Upper lobe of left lung (tissue), 6 donors: Measurements from ENCODE around the gene KNCN. TPM values are rescaled to one million over a fixed set of nuclear protein-coding genes. Genes with fewer than 3 reads are reported as not detected.

ENCODE experiments used
- ATAC-seq, 2 donors: fragments of 200-7000 bp; cut with Tn5 transposase; one replicate each; pipeline ENCODE4 v1.9.1; 2022; ENCODE audit warnings: mild to moderate bottlenecking in 2 of 2, moderate library complexity in 2 of 2; ENCODE audit not compliant: low FRiP score in 2 of 2
- DNase-seq, 2 donors: peaks; one replicate each; pipeline ENCODE4 v3.0.0-alpha.2; 2019 to 2020
- H3K27ac ChIP-seq, 4 donors: fragments of 200-600 bp; sonication (generic); one replicate each; pipeline ENCODE4 v1.5.1; 2016 to 2019
- H3K27me3 ChIP-seq, 4 donors: fragments of 200-600 bp; sonication (generic); one replicate each; pipeline ENCODE4 v1.5.1; 2017 to 2019
- H3K36me3 ChIP-seq, 4 donors: fragments of 200-600 bp; sonication (generic); one replicate each; pipeline ENCODE4 v1.5.1; 2016 to 2019
- H3K4me1 ChIP-seq, 4 donors: fragments of 200-600 bp; sonication (generic); one replicate each; pipeline ENCODE4 v1.5.1; 2018 to 2019
- H3K4me3 ChIP-seq, 4 donors: fragments of 200-600 bp; sonication (generic); one replicate each; pipeline ENCODE4 v1.5.1; 2017 to 2019; ENCODE audit warnings: mild to moderate bottlenecking in 2 of 4, moderate library complexity in 1 of 4
- H3K9me3 ChIP-seq, 4 donors: fragments of 200-600 bp; sonication (generic); one replicate each; pipeline ENCODE4 v1.5.1; 2018 to 2019
- EP300 ChIP-seq, 4 donors: sonication (generic); formaldehyde crosslinking; IDR thresholded peaks; one replicate each; pipeline ENCODE4 v1.5.1; 2017; ENCODE audit warnings: antibody characterized with exemption in 4 of 4, control low read depth in 2 of 4
- POLR2A ChIP-seq, 4 donors: fragments of 450-650 bp; IDR thresholded peaks; one replicate each; pipeline ENCODE4 v1.5.1; 2016 to 2017; ENCODE audit warnings: antibody characterized with exemption in 4 of 4, mild to moderate bottlenecking in 2 of 4
- POLR2AphosphoS5 ChIP-seq, 2 donors: sonication (generic); formaldehyde crosslinking; IDR thresholded peaks; one replicate each; pipeline ENCODE4 v1.5.1; 2017; ENCODE audit warnings: antibody characterized with exemption in 2 of 2
- WGBS, 2 donors: methylation state at CpG; one replicate each; pipeline ENCODE4 v1.1.5; 2017 to 2018; 5-methylcytosine and 5-hydroxymethylcytosine counted together
- total RNA-seq, 6 donors: library from RNA; depleted of rRNA in 4 of 6; stranded (reverse); fragments of >200 nt in 4 of 6; gene quantifications; one replicate each; pipeline versions ENCODE4 v1.1.0 to v1.2.1, GENCODE V29; 2016 to 2021
- TF ChIP-seq, protein P1 (sequence below), 6 experiments: fragments of 450-650 bp in 4 of 6; fragments of 200-600 bp in 2 of 6; sonication (generic) in 2 of 6; IDR thresholded peaks; one replicate each; pipeline ENCODE4 v1.5.1; 2016 to 2019; ENCODE audit warnings: antibody characterized with exemption in 6 of 6
- donor health status: DM: no; HTN: no; CAD: no; lungs with moderate emphysema.
- donor health status: DM: no; HTN: yes; CAD: no; lungs with severe emphysema.

KNCN gene
- total RNA-seq, 6 donors from 2014 or later, result not detected

- WGBS, 2 donors, result 50 to 71% methylated on average over 3 of the region's 3 CpGs
- no peak for TF ChIP-seq POLR2A (IDR thresholded peaks at IDR 0.05)
- no peak for TF ChIP-seq EP300 (IDR thresholded peaks at IDR 0.05)
- no peak for TF ChIP-seq POLR2AphosphoS5 (IDR thresholded peaks at IDR 0.05)
- TF ChIP-seq, protein P1, sequence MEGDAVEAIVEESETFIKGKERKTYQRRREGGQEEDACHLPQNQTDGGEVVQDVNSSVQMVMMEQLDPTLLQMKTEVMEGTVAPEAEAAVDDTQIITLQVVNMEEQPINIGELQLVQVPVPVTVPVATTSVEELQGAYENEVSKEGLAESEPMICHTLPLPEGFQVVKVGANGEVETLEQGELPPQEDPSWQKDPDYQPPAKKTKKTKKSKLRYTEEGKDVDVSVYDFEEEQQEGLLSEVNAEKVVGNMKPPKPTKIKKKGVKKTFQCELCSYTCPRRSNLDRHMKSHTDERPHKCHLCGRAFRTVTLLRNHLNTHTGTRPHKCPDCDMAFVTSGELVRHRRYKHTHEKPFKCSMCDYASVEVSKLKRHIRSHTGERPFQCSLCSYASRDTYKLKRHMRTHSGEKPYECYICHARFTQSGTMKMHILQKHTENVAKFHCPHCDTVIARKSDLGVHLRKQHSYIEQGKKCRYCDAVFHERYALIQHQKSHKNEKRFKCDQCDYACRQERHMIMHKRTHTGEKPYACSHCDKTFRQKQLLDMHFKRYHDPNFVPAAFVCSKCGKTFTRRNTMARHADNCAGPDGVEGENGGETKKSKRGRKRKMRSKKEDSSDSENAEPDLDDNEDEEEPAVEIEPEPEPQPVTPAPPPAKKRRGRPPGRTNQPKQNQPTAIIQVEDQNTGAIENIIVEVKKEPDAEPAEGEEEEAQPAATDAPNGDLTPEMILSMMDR (IDR thresholded peaks at IDR 0.05), result no peak
- ATAC-seq (peak in 1 of 2 donors; percentile 23), DNase-seq (no peak)
- Histone ChIP-seq H3K36me3 (peaks cover 0 to 40% (median 36%) of the 10 kb centered on the region in 4 donors), H3K4me3 (no peak overlapping the region), H3K27me3 (no peaks in the 10 kb centered on the region), H3K9me3 (no peaks in the 10 kb centered on the region), H3K27ac (no peak overlapping the region), H3K4me1 (no peaks in the 10 kb centered on the region)
These were observed 5.4 kb upstream of the KNCN start for GRCh38 chr1:46556822-46557221.

DNA sequence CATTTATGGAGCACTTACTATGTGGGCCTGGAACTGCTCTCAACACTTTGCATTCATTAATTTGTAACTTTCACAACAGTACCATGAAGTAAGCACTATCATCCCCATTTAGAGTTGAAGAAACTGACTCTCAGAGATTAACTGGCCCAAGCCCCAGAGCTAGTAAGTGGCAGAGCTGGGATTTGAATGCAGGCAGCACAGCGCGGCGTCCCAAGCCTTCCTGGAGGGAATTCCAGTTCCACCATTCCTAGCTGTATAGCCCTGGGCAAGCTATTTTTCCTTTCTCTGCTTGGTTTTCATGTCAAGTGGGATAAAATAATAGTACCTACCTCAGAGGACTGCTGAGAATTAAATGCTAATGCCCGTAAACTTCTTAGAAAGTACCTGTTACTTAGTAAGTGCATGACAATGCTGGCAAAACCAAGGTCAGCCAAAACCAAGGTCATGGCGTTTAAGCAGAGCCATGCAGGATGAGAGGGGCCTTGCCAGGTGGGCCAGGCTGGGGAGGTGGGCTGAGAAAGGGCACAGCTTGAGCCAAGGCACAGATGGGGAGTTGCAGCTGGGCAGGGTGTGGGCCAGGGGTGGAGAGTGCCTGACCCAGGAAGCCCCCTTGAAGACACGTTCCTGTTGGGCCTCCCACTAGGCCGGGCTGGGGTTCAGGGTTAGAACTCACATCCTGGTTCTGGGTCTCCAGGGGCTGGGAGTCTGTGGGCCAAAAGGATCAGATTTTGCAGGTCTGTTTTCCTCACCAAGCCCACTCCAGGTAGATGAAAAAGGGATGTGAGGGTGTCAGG, 4.6 kb upstream of the KNCN start:
- no peaks in the 10 kb centered on the region for H3K4me1 ChIP-seq
- TF ChIP-seq EP300 (IDR thresholded peaks at IDR 0.05) (no peak), POLR2AphosphoS5 (IDR thresholded peaks at IDR 0.05) (no peak), POLR2A (IDR thresholded peaks at IDR 0.05) (no peak)
- TF ChIP-seq, protein P1 (IDR thresholded peaks at IDR 0.05), result no peak
- no peaks in the 10 kb centered on the region for H3K9me3 ChIP-seq
- ATAC-seq, result no peak
- H3K27ac ChIP-seq, result no peak overlapping the region
- no peak for DNase-seq
- no peak overlapping the region for H3K4me3 ChIP-seq
- no peaks in the 10 kb centered on the region for H3K27me3 ChIP-seq
- H3K36me3 ChIP-seq, result peaks cover 0 to 32% (median 28%) of the 10 kb centered on the region in 4 donors
- 89 to 90% methylated on average over 7 of the region's 7 CpGs for WGBS, 2 donors

- no peak for TF ChIP-seq POLR2AphosphoS5 (IDR thresholded peaks at IDR 0.05)
- TF ChIP-seq POLR2A (IDR thresholded peaks at IDR 0.05), result no peak
- TF ChIP-seq, protein P1 (IDR thresholded peaks at IDR 0.05), result no peak
- no peak for TF ChIP-seq EP300 (IDR thresholded peaks at IDR 0.05)
- H3K36me3 ChIP-seq, result peaks cover 0 to 20% (median 17%) of the 10 kb centered on the region in 4 donors
- ATAC-seq (no peak), DNase-seq (no peak)
- no peaks in the 10 kb centered on the region for H3K4me1 ChIP-seq
- no peaks in the 10 kb centered on the region for H3K9me3 ChIP-seq
- H3K27ac ChIP-seq, result no peak overlapping the region
- WGBS, 2 donors, result 83 to 84% methylated on average over 6 to 12 of the region's 12 CpGs
- H3K4me3 ChIP-seq, result no peak overlapping the region
- no peaks in the 10 kb centered on the region for H3K27me3 ChIP-seq
These were observed 3.3 kb upstream of the KNCN start for GRCh38 chr1:46554597-46555381.

DNA sequence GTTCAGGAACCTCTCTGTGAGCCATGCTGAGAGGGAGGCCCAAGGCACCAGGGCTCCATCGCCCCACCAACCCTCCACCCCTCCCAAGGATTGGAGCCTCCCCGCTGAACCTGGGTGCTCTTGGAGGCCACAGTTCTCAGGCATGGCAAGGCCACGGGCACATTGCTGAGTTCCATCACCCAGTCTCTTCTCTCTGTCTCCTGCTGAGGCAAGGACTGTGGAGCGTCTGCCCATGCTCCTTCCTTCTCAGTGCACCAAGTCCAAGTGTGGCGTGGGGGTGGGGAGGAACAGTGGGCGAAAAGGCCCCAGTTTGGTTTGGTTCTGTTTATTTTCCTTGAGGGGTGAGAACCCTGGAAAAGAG, 2.8 kb upstream of the KNCN start:
- ATAC-seq, result no peak

More for the DNA sequence above, 2.8 kb upstream of the KNCN start:
- no peak for DNase-seq
- Histone ChIP-seq H3K4me1 (no peaks in the 10 kb centered on the region), H3K27ac (no peak overlapping the region), H3K27me3 (no peaks in the 10 kb centered on the region), H3K4me3 (no peak overlapping the region), H3K36me3 (peaks cover 0 to 14% (median 12%) of the 10 kb centered on the region in 4 donors), H3K9me3 (no peaks in the 10 kb centered on the region)
- WGBS, 2 donors, result 85 to 93% methylated on average over 6 of the region's 6 CpGs
- TF ChIP-seq POLR2A (IDR thresholded peaks at IDR 0.05), result no peak
- TF ChIP-seq, protein P1 (IDR thresholded peaks at IDR 0.05), result no peak
- no peak for TF ChIP-seq POLR2AphosphoS5 (IDR thresholded peaks at IDR 0.05)
- TF ChIP-seq EP300 (IDR thresholded peaks at IDR 0.05), result no peak
